GM18868 (cell line): ENCODE data around the gene KRTAP22-2.

Experiments
- ATAC-seq: cut with Tn5 transposase; IDR thresholded peaks from one replicate; pipeline ENCODE4 v1.9.1; 2021; ENCODE audit warnings: mild to moderate bottlenecking, moderate library complexity; ENCODE audit not compliant: unreplicated experiment

The KRTAP22-2 gene

GRCh38 chr21:30590297-30590696 is at the start of gene KRTAP22-2:
Gene KRTAP22-2 (minus strand): TSS chr21:30590397.
- no peak for ATAC-seq

GRCh38 chr21:30638686-30639085 is 48.5 kb upstream of the KRTAP22-2 start:
- ATAC-seq, result no peak

- ATAC-seq, result no peak
These were observed 44.7 kb upstream of the KRTAP22-2 start, which contains the start of gene KRTAP20-2 for GRCh38 chr21:30634906-30635305. Gene KRTAP20-2 (plus strand): TSS chr21:30635206. CDS start chr21:30635264, 58 bp downstream.

- no peak for ATAC-seq
These were observed 39.0 kb upstream of the KRTAP22-2 start for GRCh38 chr21:30629200-30629599.

- no peak for ATAC-seq
These were observed 37.9 kb upstream of the KRTAP22-2 start for GRCh38 chr21:30628109-30628508.

- ATAC-seq, result no peak
These were observed 35.4 kb upstream of the KRTAP22-2 start for GRCh38 chr21:30625449-30626165.

GRCh38 chr21:30623362-30623761 is 33.2 kb upstream of the KRTAP22-2 start:
- ATAC-seq, result no peak

GRCh38 chr21:30620522-30620921 is 30.3 kb upstream of the KRTAP22-2 start, which contains the start of gene KRTAP20-4:
Gene KRTAP20-4 (plus strand): TSS chr21:30620627.
- no peak for ATAC-seq

GRCh38 chr21:30620080-30620479 is 29.9 kb upstream of the KRTAP22-2 start:
- no peak for ATAC-seq

- ATAC-seq, result no peak
These were observed 25.9 kb upstream of the KRTAP22-2 start, which contains the start of gene KRTAP20-1 for GRCh38 chr21:30616125-30616524. Gene KRTAP20-1 (plus strand): TSS chr21:30616425. CDS start chr21:30616455, 30 bp downstream.

- peak; percentile 49 for ATAC-seq
These were observed 25.0 kb upstream of the KRTAP22-2 start for GRCh38 chr21:30615199-30615598.

GRCh38 chr21:30613836-30614235 is 23.6 kb upstream of the KRTAP22-2 start, which contains the start of gene KRTAP6-1:
Gene KRTAP6-1 (minus strand): TSS chr21:30613930. CDS start chr21:30613904, 26 bp downstream.
- no peak for ATAC-seq

GRCh38 chr21:30612132-30612531 is 21.9 kb upstream of the KRTAP22-2 start:
- ATAC-seq, result no peak

GRCh38 chr21:30605968-30606367 is 15.8 kb upstream of the KRTAP22-2 start:
- no peak for ATAC-seq

GRCh38 chr21:30600787-30601186 is 10.6 kb upstream of the KRTAP22-2 start, which contains the start of gene KRTAP22-1:
Gene KRTAP22-1 (plus strand): TSS chr21:30601087.
- ATAC-seq, result no peak

- ATAC-seq, result no peak
These were observed 8.6 kb upstream of the KRTAP22-2 start, which contains the start of gene KRTAP6-2 for GRCh38 chr21:30598802-30599201. Gene KRTAP6-2 (minus strand): TSS chr21:30598902. CDS start chr21:30598874, 28 bp downstream.

- ATAC-seq, result no peak
These were observed 1.9 kb upstream of the KRTAP22-2 start, which contains the start of gene KRTAP6-3 for GRCh38 chr21:30592140-30592539. Gene KRTAP6-3 (plus strand): TSS chr21:30592440. CDS start chr21:30592446, 6 bp downstream.

GRCh38 chr21:30582870-30583269 is 7.3 kb downstream of the KRTAP22-2 start:
- no peak for ATAC-seq

- ATAC-seq, result no peak
These were observed 10.1 kb downstream of the KRTAP22-2 start for GRCh38 chr21:30580132-30580531.

- ATAC-seq, result no peak
These were observed 10.9 kb downstream of the KRTAP22-2 start for GRCh38 chr21:30579346-30579745.

GRCh38 chr21:30577766-30578165 is 12.4 kb downstream of the KRTAP22-2 start:
- no peak for ATAC-seq

GRCh38 chr21:30567617-30568016 is 22.6 kb downstream of the KRTAP22-2 start:
- ATAC-seq, result no peak
